A549 (cell line): Measurements from ENCODE around the gene PLXNB2.

Experiments
- CEBPB ChIP-seq, 2 experiments: fragments of >200 bp in 1 of 2; sonication (Bioruptor Twin) in 1 of 2; formaldehyde crosslinking in 1 of 2; IDR thresholded peaks; 2 replicates each; pipeline ENCODE4 v1.6.1; 2012 to 2016
- FOSL2 ChIP-seq, 2 experiments: fragments of 450-650 bp in 1 of 2; fragments of >200 bp in 1 of 2; sonication (Bioruptor Twin) in 1 of 2; formaldehyde crosslinking; IDR thresholded peaks; 2 replicates each; pipeline versions ENCODE4 v1.5.0 to v1.6.1; 2016 to 2020; ENCODE audit warnings: mild to moderate bottlenecking in 1 of 2, moderate library complexity in 1 of 2
- HOXA7 ChIP-seq: fragments of 250-450 bp; sonication (Bioruptor Pico); IDR thresholded peaks from 2 replicates; pipeline ENCODE4 v1.5.0; 2020; ENCODE audit warnings: mild to moderate bottlenecking, moderate library complexity
- RCOR1 ChIP-seq: fragments of 150-350 bp; IDR thresholded peaks from 2 replicates; pipeline ENCODE4 v1.6.1; 2014; ENCODE audit warnings: antibody characterized with exemption, low read length, low read depth
- TF ChIP-seq, protein P1 (sequence below): fragments of >200 bp; sonication (Bioruptor Twin); formaldehyde crosslinking; IDR thresholded peaks from 3 replicates; pipeline ENCODE4 v1.5.1; 2016

DNA sequence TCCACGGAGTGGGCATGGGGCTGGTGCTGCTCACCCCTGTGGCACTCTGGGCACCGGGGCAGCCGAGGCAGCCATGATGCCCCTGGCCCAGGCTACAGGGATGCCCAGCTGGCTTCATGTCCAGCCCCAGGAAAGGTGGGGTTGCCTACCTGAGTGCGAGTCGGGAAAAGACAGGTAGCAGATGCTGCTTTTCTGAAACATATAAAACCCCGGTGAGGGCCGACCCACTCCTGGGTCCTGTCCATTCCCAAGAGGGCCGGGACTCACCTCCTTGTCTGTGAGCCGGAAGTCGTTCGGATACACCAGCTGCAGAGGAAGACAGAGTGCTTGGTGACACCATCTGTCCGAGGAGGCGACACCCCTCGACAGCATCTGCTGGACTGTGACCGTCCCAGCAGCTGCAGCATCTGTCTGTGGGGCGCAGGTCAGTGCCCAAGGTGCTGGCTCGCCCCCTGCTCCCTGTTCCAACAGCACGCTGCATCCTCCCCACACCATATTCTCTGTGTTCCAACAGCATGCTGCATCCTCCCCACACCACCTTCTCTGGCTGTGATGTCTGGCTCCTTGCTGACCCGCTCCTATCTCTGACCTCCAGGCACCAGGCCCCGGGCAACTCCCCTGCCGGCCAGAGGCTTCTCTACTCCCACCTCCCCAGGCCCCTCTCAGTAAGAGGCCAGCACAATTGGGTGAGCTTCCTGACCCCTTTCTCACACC, 11.4 kb upstream of the PLXNB2 start:
- no peak for TF ChIP-seq HOXA7 (CRISPR knock-in tag)
- TF ChIP-seq, protein P1, sequence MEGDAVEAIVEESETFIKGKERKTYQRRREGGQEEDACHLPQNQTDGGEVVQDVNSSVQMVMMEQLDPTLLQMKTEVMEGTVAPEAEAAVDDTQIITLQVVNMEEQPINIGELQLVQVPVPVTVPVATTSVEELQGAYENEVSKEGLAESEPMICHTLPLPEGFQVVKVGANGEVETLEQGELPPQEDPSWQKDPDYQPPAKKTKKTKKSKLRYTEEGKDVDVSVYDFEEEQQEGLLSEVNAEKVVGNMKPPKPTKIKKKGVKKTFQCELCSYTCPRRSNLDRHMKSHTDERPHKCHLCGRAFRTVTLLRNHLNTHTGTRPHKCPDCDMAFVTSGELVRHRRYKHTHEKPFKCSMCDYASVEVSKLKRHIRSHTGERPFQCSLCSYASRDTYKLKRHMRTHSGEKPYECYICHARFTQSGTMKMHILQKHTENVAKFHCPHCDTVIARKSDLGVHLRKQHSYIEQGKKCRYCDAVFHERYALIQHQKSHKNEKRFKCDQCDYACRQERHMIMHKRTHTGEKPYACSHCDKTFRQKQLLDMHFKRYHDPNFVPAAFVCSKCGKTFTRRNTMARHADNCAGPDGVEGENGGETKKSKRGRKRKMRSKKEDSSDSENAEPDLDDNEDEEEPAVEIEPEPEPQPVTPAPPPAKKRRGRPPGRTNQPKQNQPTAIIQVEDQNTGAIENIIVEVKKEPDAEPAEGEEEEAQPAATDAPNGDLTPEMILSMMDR = no peak
- no peak for TF ChIP-seq RCOR1
- no peak for TF ChIP-seq FOSL2 (IDR thresholded peaks at IDR 0.05)
- TF ChIP-seq FOSL2 (CRISPR knock-in tag; IDR thresholded peaks at IDR 0.05) = no peak
- TF ChIP-seq CEBPB (IDR thresholded peaks at IDR 0.05) = no peak
